HEK293 (cell line): ENCODE data around the gene ARHGAP21.

Source experiments
- CTCF ChIA-PET: fragments of 350-600 bp; formaldehyde crosslinking; extraction: SDS; loops from one replicate; lab custom pipeline; 2021; ENCODE audit warnings: antibody characterized with exemption; lab: Yijun Ruan, JAX
- POLR2A ChIA-PET: fragments of 300-600 bp; formaldehyde crosslinking; extraction: SDS; loops from one replicate; lab custom pipeline; 2020; ENCODE audit warnings: antibody characterized with exemption, inconsistent platforms; lab: Yijun Ruan, JAX
- H3K27ac ChIP-seq: fragments of 200-500 bp; sonication (Bioruptor generic); 2 replicates; pipeline ENCODE4 v1.5.1; 2014; ENCODE audit warnings: low read depth, low read length, control low read depth, inconsistent platforms; ENCODE audit errors: extremely low read depth
- H3K36me3 ChIP-seq, 2 experiments: fragments of 200-500 bp in 1 of 2; sonication (Bioruptor generic) in 1 of 2; 1 replicate in 1 of 2; 2 replicates in 1 of 2; pipeline ENCODE4 v1.5.1; 2014 to 2017; ENCODE audit warnings: inconsistent platforms in 2 of 2, low read length in 2 of 2; ENCODE audit not compliant: control insufficient read depth in 2 of 2, insufficient read depth in 1 of 2
- H3K4me1 ChIP-seq: fragments of 200-500 bp; sonication (Bioruptor generic); 2 replicates; pipeline ENCODE4 v1.5.1; 2014; ENCODE audit warnings: mild to moderate bottlenecking, low read length, inconsistent platforms; ENCODE audit not compliant: control insufficient read depth, insufficient read depth
- H3K4me3 ChIP-seq: 2 replicates; pipeline ENCODE4 v1.5.1; 2011; ENCODE audit warnings: low read depth, mild to moderate bottlenecking, control low read depth, low read length, moderate library complexity
- H3K9me3 ChIP-seq: fragments of 200-500 bp; sonication (Bioruptor generic); 2 replicates; pipeline ENCODE4 v1.5.1; 2014; ENCODE audit warnings: low read depth, low read length, inconsistent platforms; ENCODE audit not compliant: control insufficient read depth, insufficient read depth
- ATF2 ChIP-seq: fragments of 450-650 bp; formaldehyde crosslinking; IDR thresholded peaks from 2 replicates; pipeline ENCODE4 v1.5.1; 2016; ENCODE audit warnings: missing biosample characterization, missing genetic modification characterization, low read depth
- KLF16 ChIP-seq: fragments of 450-650 bp; formaldehyde crosslinking; IDR thresholded peaks from 2 replicates; pipeline ENCODE4 v1.5.1; 2017; ENCODE audit warnings: missing biosample characterization, missing genetic modification characterization
- KLF7 ChIP-seq: fragments of 450-650 bp; formaldehyde crosslinking; IDR thresholded peaks from 2 replicates; pipeline ENCODE4 v1.5.1; 2016; ENCODE audit warnings: missing biosample characterization, missing genetic modification characterization, borderline replicate concordance
- MZF1 ChIP-seq: fragments of 450-650 bp; formaldehyde crosslinking; IDR thresholded peaks from 2 replicates; pipeline ENCODE4 v1.5.1; 2017; ENCODE audit warnings: missing biosample characterization, missing genetic modification characterization, borderline replicate concordance
- PBX3 ChIP-seq: sonication (generic); formaldehyde crosslinking; IDR thresholded peaks from 2 replicates; pipeline ENCODE4 v1.8.1; 2022; ENCODE audit warnings: mild to moderate bottlenecking, moderate library complexity, missing genetic modification reagents
- RBAK ChIP-seq: fragments of 450-650 bp; formaldehyde crosslinking; IDR thresholded peaks from 2 replicates; pipeline ENCODE4 v1.5.1; 2016; ENCODE audit warnings: missing biosample characterization, missing genetic modification characterization
- ZBTB1 ChIP-seq: fragments of 450-650 bp; formaldehyde crosslinking; IDR thresholded peaks from 2 replicates; pipeline ENCODE4 v1.5.1; 2016; ENCODE audit warnings: missing biosample characterization, missing genetic modification characterization
- ZBTB20 ChIP-seq: fragments of 450-650 bp; formaldehyde crosslinking; IDR thresholded peaks from 2 replicates; pipeline ENCODE4 v1.5.1; 2016; ENCODE audit warnings: missing biosample characterization, missing genetic modification characterization
- ZNF133 ChIP-seq: fragments of 450-650 bp; formaldehyde crosslinking; IDR thresholded peaks from 2 replicates; pipeline ENCODE4 v1.5.1; 2016; ENCODE audit warnings: missing biosample characterization, missing genetic modification characterization
- ZNF140 ChIP-seq: fragments of 450-650 bp; formaldehyde crosslinking; IDR thresholded peaks from 2 replicates; pipeline ENCODE4 v1.5.1; 2016; ENCODE audit warnings: missing biosample characterization, missing genetic modification characterization
- ZNF146 ChIP-seq: fragments of 450-650 bp; formaldehyde crosslinking; IDR thresholded peaks from 2 replicates; pipeline ENCODE4 v1.5.1; 2016; ENCODE audit warnings: missing biosample characterization, missing genetic modification characterization
- ZNF157 ChIP-seq: fragments of 450-650 bp; formaldehyde crosslinking; IDR thresholded peaks from 2 replicates; pipeline ENCODE4 v1.5.1; 2016; ENCODE audit warnings: missing biosample characterization, missing genetic modification characterization
- ZNF174 ChIP-seq: fragments of 450-650 bp; formaldehyde crosslinking; IDR thresholded peaks from 2 replicates; pipeline ENCODE4 v1.5.0; 2017; ENCODE audit warnings: missing biosample characterization, mild to moderate bottlenecking, missing genetic modification characterization
- ZNF19 ChIP-seq: fragments of 450-650 bp; formaldehyde crosslinking; IDR thresholded peaks from 2 replicates; pipeline ENCODE4; 2016; ENCODE audit warnings: missing biosample characterization, missing genetic modification characterization, low read depth
- ZNF266 ChIP-seq: fragments of 450-650 bp; formaldehyde crosslinking; IDR thresholded peaks from 2 replicates; pipeline ENCODE4 v1.5.1; 2016; ENCODE audit warnings: missing biosample characterization, missing genetic modification characterization, low read depth
- ZNF302 ChIP-seq: fragments of 450-650 bp; formaldehyde crosslinking; IDR thresholded peaks from 2 replicates; pipeline ENCODE4 v1.5.1; 2016; ENCODE audit warnings: missing biosample characterization, missing genetic modification characterization, low read depth
- ZNF394 ChIP-seq: fragments of 450-650 bp; formaldehyde crosslinking; IDR thresholded peaks from 2 replicates; pipeline ENCODE4 v1.5.1; 2016; ENCODE audit warnings: missing biosample characterization, missing genetic modification characterization, mild to moderate bottlenecking, moderate library complexity, borderline replicate concordance
- ZNF555 ChIP-seq: fragments of 450-650 bp; formaldehyde crosslinking; conservative IDR thresholded peaks from 2 replicates; pipeline ENCODE4 v1.5.1; 2017; ENCODE audit warnings: missing biosample characterization, mild to moderate bottlenecking, missing genetic modification characterization, inconsistent platforms
- ZNF677 ChIP-seq: fragments of 450-650 bp; IDR thresholded peaks from 2 replicates; pipeline ENCODE4 v1.5.0; 2018; ENCODE audit warnings: missing biosample characterization, mild to moderate bottlenecking, missing genetic modification characterization, moderate library complexity
- ZNF837 ChIP-seq: fragments of 450-650 bp; formaldehyde crosslinking; IDR thresholded peaks from 2 replicates; pipeline ENCODE4 v1.5.1; 2016; ENCODE audit warnings: missing biosample characterization, missing genetic modification characterization
- TF ChIP-seq, protein P1 (sequence below): fragments of 450-650 bp; formaldehyde crosslinking; IDR thresholded peaks from 2 replicates; pipeline ENCODE4 v1.5.1; 2016; ENCODE audit warnings: missing biosample characterization, missing genetic modification characterization
- TF ChIP-seq, protein P2 (sequence below): fragments of 450-650 bp; formaldehyde crosslinking; IDR thresholded peaks from 2 replicates; pipeline ENCODE4 v1.5.1; 2016; ENCODE audit warnings: missing biosample characterization, missing genetic modification characterization, borderline replicate concordance

ARHGAP21 gene

DNA sequence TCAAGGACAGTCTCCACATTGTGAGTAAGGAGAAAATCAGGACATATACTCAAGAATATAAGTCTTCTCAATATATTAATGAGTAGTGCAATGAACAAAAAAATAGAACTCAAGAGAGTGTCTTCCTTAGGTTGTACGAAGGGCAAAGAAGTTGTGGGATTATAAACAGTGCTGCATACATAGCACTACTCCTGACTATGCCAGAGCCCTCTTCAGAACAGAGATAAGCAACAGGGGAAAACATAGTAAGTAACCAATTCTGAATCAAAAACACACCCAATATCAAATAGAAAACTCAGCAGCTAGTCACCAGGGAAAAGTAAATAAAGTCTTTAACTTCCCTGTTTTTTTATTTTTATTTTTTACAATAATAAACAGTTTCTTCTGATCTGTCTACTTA lies 10.6 kb downstream of the ARHGAP21 start:
- no peaks in the 10 kb centered on the region for H3K36me3 ChIP-seq
- H3K4me3 ChIP-seq = no peak overlapping the region
- POLR2A ChIA-PET = no interaction called here
- no peaks in the 10 kb centered on the region for H3K9me3 ChIP-seq
- no peak overlapping the region for H3K27ac ChIP-seq
- TF ChIP-seq ZNF19 (tag by site-specific recombination) = no peak
- TF ChIP-seq ZBTB20 = no peak
- TF ChIP-seq KLF7 (tag by site-specific recombination) = no peak
- TF ChIP-seq ZNF146 = no peak
- TF ChIP-seq ZNF677 = no peak
- no peak for TF ChIP-seq ZNF302 (tag by site-specific recombination)
- TF ChIP-seq RBAK = no peak
- no peak for TF ChIP-seq ZNF837 (tag by site-specific recombination)
- TF ChIP-seq, protein P1, sequence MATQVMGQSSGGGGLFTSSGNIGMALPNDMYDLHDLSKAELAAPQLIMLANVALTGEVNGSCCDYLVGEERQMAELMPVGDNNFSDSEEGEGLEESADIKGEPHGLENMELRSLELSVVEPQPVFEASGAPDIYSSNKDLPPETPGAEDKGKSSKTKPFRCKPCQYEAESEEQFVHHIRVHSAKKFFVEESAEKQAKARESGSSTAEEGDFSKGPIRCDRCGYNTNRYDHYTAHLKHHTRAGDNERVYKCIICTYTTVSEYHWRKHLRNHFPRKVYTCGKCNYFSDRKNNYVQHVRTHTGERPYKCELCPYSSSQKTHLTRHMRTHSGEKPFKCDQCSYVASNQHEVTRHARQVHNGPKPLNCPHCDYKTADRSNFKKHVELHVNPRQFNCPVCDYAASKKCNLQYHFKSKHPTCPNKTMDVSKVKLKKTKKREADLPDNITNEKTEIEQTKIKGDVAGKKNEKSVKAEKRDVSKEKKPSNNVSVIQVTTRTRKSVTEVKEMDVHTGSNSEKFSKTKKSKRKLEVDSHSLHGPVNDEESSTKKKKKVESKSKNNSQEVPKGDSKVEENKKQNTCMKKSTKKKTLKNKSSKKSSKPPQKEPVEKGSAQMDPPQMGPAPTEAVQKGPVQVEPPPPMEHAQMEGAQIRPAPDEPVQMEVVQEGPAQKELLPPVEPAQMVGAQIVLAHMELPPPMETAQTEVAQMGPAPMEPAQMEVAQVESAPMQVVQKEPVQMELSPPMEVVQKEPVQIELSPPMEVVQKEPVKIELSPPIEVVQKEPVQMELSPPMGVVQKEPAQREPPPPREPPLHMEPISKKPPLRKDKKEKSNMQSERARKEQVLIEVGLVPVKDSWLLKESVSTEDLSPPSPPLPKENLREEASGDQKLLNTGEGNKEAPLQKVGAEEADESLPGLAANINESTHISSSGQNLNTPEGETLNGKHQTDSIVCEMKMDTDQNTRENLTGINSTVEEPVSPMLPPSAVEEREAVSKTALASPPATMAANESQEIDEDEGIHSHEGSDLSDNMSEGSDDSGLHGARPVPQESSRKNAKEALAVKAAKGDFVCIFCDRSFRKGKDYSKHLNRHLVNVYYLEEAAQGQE = no peak
- TF ChIP-seq, protein P2, sequence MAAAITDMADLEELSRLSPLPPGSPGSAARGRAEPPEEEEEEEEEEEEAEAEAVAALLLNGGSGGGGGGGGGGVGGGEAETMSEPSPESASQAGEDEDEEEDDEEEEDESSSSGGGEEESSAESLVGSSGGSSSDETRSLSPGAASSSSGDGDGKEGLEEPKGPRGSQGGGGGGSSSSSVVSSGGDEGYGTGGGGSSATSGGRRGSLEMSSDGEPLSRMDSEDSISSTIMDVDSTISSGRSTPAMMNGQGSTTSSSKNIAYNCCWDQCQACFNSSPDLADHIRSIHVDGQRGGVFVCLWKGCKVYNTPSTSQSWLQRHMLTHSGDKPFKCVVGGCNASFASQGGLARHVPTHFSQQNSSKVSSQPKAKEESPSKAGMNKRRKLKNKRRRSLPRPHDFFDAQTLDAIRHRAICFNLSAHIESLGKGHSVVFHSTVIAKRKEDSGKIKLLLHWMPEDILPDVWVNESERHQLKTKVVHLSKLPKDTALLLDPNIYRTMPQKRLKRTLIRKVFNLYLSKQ = no peak
- TF ChIP-seq ZNF394 = no peak
- CTCF ChIA-PET = interaction anchor here (0.7 kb wide), 1 partner anchor 10 kb away, joined by 3 read pairs; no protein-coding TSS in a partner anchor
- peaks cover 13% of the 10 kb centered on the region for H3K4me1 ChIP-seq

DNA sequence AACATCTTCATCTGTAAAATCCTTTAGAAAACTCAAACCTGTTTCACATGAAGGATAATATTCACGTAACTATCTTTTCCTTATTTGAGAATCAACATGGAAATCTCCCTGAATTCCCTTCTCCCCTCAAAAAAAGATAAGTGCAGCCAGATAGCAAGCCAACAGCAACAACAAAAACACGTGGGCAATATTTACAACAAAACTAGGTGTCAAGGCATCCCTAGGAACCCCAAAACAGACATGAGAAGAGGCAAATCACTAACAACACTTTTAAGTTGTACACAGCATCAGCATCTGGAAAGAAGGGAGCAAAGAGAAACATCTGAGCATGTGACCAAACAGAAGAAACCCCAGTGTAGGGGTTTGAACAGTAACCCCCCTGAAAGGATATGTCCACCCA lies 12.2 kb downstream of the ARHGAP21 start:
- no peak overlapping the region for H3K4me3 ChIP-seq
- TF ChIP-seq ZNF157 (no peak), PBX3 (no peak), ZNF140 (no peak), ZNF174 (no peak), ZNF133 (tag by site-specific recombination) (no peak), KLF16 (tag by site-specific recombination) (no peak), MZF1 (tag by site-specific recombination) (no peak), ZNF266 (tag by site-specific recombination) (no peak), ATF2 (tag by site-specific recombination) (no peak), ZNF555 (tag by site-specific recombination) (no peak), ZBTB1 (tag by site-specific recombination) (no peak)
- TF ChIP-seq, all 188 proteins: peak for 0
- CTCF ChIA-PET = no interaction called here
- no peaks in the 10 kb centered on the region for H3K36me3 ChIP-seq
- POLR2A ChIA-PET = no interaction called here
- no peak overlapping the region for H3K27ac ChIP-seq
- no peaks in the 10 kb centered on the region for H3K9me3 ChIP-seq
- H3K4me1 ChIP-seq = peaks cover 23% of the 10 kb centered on the region
